HG02759 (cell line): ENCODE data around the gene ANKRD31.
"Not testable (repeated sequence)": the region's sequence is repeated elsewhere in the genome, so short reads cannot be mapped to it uniquely, and the experiment has no call there.

Experiments used
- ATAC-seq: cut with Tn5 transposase; IDR thresholded peaks from one replicate; pipeline ENCODE4 v1.9.1; 2021; ENCODE audit warnings: mild to moderate bottlenecking, moderate library complexity; ENCODE audit not compliant: unreplicated experiment

Gene ANKRD31

DNA sequence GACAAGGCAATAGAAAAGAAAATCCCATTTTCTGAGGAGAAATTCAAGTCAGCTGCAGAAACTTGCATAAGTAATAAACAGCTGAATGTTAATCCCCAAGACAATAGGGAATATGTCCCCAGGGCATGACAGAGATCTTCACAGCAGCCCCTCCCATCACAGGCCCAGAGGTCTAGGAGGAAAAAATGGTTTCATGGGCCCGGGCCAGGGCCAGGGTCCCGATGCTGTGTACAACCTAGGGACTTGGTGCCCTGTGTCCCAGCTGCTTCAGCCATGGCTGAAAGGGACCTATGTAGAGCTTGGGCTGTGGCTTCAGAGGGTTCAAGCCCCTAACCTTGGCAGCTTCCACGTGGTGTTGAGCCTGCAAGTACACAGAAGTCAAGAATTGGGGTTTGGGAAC, 75.2 kb downstream of the ANKRD31 start:
- not testable (repeated sequence) for ATAC-seq

DNA sequence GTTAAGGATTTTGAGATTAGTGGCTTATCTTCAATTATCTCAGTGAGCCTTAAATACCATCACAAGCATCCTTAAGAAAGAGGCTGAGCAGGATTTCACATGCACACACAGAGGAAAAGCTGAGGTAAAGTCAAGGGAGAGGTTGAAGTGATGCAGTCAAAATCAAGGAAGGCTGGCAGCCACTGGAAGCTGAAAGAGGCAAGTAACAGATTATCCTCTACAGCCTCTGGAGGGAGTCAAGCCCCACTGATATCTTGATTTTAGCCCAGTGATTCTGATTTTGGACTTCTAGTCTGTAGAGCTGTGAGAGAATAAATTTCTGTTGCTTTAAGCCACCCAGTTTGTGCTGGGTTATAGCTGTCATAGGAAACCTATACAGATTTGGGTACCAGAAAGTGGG, 80.1 kb downstream of the ANKRD31 start:
- no peak for ATAC-seq

DNA sequence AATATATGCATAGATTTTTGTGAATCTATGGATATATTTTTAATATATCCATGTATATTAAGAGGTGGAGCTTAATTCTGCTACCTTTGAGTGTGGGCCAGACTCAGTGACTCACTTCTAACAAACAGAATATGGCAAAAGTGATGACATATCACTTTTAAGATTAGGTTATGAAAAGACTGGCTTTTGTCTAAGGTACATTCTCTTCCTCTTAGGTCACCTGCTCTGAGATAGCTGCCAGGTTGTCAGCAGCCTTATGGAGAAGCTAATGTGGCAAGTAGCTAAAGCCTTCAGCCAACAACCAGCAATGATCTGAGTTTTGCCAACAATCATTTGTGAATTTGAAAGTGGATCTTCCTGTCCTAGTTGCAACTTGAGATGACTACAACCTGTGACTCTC, 83.8 kb downstream of the ANKRD31 start:
- ATAC-seq = no peak

DNA sequence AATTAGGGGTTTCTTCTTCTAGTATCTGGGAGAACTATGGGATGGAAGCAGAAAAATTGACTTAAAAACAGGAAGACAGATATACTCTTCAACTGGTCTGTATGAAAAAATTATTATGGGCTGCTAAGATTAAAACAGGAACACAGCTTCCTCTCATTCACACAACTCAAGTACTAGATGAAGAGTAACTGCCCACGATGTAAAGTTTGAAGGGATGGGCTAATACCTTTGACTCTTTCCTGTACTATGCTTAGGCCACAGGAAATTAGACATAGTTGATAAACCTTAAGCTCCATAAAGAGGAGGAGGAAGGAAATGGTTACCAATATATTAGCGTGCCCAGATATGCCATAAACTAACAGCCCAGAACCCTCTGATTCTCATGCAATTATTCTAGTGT, 88.6 kb downstream of the ANKRD31 start:
- no peak for ATAC-seq

DNA sequence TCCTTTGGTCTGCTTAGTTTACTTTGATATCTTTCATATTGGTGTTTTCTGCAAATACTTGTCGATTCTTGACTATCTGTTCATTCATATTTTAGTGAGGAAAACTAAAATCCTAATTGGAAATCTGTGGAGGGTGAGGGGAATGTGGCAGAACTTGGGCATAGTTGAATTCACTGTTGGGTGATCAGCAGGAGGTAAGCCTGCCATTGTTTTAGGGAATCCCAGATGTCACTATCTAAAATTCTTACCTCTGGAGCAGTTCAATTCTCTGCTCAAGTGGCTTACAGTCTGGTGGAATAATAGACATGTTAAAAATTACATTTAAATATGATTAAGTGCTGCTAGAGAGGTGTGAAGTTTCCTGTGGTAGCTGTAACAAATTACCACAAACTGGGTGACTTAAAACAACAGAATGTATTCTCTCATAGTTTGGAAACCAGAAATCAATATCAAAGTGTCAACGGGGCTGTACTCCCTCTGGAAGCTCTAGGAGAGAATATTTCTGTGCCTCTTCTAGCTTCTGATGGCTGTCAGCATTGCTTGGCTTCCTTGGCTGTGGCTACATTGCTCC, 94.0 kb downstream of the ANKRD31 start:
- ATAC-seq = no peak

DNA sequence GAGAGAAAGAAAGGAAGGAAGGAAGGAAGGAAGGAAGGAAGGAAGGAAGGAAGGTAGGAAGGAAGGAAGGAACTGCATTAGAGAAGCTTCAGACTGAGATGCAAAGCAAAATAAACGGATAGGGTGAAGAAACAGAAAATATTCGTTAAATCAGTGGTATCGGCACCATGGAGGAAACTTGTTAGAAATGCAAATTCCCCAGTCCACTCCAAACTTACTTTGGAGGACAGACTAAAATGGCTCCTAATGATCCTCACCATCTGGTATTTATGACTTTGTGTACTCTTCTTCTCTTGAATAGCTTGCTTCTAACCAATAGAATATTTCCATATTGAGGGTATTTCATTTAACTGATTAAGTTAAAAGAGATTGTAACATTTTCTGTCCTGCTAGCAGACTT, 96.4 kb downstream of the ANKRD31 start:
- ATAC-seq = no peak

DNA sequence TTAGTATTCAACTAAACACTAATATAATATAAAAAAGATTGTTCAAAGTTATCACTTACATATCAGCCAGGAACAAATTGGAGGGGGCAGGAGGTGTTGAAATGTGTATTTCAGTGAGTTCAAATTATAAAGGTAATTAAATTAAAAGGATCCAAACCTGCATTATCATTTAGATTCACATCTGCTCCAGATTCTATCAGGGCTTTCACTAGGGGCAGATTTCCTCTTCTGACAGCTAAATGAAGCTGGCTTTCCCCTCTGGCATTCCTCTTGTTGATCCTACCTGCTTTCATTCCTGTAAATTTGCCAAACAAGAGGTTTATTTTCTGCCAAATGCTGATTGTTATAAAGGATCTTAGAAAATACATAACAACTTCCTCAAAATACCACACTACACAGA, 98.0 kb downstream of the ANKRD31 start:
- ATAC-seq = no peak

DNA sequence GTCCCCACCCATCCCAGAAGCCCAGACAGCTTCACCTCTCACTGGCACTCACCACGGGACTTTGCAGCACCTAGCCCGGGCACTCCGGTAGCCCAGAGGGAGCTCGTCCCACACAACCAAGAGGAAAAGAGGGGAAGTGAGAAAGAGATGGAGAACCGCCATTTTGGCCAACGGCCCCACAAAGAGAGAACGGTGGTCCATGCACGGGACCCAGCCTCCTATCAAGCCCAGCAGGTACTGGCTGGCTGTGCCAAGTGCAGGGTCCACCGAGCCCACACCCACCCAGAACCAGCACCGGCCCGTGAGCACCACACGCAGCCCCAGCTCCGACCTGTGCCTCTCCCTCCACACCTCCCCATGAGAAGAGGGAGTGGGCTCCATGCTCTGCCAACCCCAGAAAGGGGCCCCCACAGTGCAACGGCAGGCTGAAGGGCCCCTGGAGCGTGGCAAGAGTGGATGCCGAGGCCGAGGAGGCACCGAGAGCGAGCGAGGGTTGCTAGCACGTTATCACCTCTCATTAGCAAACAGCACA, 105.8 kb downstream of the ANKRD31 start:
- no peak for ATAC-seq

DNA sequence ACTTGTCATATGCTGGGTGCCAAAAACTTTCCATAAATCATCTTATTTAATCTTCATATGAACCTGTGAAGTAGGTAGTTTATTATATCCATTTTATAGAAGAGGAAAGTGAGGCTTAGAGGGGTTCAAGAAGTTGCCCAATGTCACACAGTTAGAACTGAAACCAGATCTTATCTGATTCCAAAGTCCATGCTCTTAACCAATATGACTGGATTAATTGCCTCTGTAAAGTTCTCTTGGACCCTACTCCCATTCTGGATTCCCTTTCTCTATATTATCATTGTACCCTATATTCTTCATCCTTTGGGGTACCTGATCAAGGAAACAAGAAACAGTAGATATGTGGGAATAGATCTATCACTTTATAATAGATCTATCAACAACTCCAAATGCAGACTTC, 119.8 kb downstream of the ANKRD31 start:
- ATAC-seq = no peak

DNA sequence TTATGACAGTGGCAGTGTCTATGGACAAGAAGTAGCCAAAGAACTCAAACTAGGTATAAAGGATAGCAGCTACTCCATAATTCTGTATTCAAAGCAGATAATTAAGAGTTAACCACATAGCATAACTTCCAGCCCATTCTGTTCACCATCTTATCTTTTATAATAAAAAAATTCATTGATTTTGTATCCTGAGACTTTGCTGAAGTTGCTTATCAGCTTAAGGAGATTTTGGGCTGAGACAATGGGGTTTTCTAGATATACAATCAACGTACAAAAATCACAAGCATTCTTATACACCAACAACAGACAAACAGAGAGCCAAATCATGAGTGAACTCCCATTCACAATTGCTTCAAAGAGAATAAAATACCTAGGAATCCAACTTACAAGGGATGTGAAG, 122.4 kb downstream of the ANKRD31 start:
- ATAC-seq = not testable (repeated sequence)

DNA sequence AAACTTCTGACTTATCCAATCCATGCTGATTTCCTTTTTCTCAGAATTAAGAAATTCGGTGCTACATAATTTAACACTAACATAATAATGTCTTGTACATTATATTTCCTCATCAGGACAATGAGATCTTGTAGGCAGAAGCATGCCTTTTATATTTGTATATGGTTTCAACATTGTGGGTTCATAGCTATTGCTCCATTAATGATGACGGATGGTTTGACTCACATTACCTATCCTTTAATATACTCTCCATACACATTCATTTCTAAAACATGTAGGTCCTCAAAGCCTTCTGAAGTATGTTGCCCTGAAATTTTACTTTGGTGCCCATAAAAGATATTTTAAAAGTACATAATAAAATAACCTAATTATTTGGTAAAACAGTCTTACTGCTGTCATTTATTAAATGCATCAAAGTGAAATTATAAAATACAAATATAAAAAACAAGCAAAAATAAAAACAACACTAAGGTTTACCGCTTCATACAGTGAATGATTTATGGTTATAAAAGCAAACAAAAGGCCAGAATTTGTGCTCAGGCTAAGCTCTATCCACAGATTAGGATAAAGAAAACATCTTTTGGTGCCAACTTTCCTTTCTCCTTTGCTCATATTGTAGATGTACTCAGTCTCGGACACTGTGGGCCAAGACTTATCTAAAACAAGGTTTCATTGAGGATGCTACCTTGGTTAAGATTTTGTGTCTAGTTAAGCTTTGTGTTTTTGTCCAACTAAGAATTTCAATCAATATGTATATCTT, 123.1 kb downstream of the ANKRD31 start:
- ATAC-seq = no peak

DNA sequence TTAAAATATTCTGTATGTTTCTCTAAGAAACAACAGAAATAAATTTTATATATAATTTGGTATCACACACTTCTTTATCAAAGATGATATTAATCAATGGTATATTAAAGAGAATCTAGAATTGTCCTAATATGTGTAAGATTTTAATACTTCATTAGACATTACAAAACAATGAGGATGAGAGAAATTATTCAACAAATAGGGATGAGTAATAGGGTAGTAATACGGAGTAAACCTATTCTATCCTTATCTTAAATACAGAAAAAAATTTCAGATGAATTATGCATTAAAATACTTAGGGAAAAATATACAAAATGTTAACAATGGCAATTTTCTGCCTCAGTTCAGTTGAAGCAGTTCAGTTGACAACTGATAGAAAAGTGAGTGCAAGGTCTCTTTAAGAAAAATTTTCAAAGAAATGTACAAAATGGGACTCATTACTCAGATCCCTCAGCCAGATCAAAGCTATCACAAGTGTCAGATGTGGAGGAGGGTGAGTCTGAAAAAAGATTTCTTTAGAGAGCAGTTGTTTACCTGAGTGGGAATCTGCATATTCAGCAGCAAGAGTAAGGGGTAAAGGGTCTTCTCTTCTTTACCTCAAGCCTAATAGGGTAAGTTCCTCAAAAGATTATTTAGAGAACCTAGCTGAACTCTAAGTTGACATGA, 127.6 kb downstream of the ANKRD31 start:
- ATAC-seq = no peak

DNA sequence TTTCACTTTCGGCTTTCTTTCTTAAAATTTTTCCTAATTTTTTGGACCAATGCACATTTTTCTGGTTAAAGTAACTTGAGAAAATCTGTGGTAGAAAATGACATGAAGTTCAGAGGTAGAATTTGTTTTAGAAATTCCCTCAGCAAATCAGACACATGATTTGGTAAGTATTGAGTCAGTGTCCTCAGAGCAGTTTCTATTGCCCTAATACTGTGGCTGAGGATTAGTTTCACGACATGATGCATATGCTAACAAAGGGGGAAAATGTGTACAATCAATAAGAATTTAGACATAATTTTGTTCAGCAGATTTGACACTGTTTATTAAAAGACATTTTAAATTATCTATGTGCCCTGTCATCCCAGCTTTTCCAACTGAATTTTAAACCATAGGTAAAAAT, 128.2 kb downstream of the ANKRD31 start:
- ATAC-seq = no peak

DNA sequence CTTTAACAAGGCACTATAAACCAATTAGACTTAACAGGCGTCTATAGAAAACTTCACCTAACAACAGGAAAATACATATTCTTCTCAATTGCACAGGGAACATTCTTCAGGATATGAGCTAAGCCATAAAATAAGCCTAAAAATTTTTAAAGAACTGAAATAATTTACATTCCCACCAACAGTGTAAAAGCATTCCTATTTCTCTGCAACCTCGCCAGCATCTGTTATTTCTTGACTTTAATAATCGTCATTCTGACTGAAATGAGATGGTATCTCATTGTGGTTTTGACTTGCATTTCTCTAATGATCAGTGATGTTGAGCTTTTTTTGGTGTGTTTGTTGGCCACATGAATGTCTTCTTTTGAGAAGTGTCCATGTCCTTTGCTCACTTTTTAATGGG, 140.7 kb downstream of the ANKRD31 start:
- not testable (repeated sequence) for ATAC-seq

DNA sequence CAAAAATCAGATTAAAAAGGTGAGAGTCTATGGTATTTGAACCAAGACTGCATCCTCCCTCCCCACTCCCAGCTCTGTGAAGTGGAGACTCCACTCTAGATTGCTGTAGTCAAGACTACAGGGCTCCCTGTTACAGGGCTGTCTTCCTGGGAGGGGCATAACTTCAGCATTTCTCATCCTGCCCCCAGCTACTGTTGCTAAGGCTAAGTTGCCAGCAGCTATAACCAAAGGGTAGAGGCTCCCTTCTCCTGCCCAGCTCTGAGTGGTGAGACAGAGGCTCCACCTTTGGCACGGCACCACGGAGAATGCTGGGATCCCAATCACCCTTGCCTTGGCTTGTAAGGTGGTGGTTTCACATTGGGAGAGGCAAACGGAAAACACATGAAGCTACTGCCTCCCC, 145.1 kb downstream of the ANKRD31 start:
- ATAC-seq = no peak

DNA sequence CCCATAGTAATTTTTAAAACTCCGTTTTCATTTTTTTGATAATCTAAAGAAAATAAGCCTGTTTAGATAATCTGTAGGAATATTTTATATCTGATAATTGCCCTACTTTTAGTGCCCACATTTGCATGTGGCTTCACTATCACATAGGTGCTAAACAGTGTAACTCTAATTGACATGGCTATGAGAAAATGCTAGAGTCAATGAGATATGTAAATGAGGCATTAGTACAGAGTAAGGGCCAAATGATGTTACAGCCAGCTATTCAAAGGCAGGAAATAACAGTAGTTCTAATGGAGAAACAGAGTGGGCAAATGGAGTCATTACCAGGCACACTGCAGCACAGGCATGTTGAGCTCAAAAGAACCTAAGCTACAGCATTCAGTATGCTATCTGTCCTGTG, 147.0 kb downstream of the ANKRD31 start:
- no peak for ATAC-seq

DNA sequence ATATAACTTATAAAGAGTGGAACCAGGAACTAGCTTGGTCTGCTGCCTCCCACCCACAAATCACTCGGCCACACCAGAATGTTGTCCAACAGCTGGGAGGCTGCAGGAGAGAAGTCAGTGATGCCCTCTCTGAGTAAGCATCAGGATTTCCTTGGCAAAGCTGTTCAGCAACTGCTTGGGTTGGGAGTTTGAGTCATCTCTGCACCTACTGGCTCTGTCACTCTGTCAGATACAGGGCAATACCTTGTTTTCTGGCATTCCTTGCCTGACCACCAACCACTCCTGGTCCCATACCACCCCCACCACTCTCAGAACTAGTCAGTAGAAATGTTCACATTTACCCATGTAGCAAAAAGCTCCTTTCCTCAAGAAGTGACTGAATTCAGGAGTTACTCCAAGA, 147.5 kb downstream of the ANKRD31 start:
- no peak for ATAC-seq

DNA sequence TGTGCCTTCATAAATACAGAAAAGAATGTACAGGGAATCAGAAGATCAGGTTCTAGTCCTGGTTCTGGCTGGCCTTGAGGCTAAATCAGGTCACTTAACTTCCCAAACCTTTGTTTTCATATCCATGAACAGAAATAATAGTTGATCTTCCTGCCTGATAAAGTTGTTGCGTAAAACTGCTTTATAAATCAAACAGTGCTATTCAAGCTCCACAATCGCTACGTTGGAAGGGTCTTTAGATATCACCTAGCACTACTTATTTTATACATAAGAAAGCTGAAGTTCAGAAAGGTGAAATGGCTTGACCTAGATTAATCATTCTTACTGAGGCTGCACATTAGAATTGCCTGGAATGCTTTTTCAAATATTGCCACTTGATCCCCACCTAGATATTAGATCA, 148.0 kb downstream of the ANKRD31 start:
- ATAC-seq = no peak

DNA sequence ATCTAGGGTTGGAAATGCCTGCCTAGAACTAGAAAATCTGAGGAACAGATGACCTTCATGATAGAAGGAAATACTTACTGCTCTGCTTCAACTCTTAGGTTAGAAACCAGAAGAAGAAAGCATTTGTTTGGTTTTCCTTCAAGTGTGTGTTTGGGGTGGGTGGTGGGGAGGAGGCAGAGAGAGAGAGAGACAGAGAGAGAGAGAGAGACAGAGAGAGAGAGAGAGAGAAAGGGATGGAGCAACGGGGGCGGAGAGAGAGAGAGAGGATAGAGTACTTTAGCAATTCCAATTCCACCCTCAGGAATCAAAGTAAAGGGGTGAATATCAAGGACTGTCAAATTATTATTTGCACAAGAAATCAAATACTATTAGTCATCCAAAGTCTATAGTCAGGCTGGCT, 155.2 kb downstream of the ANKRD31 start:
- no peak for ATAC-seq

DNA sequence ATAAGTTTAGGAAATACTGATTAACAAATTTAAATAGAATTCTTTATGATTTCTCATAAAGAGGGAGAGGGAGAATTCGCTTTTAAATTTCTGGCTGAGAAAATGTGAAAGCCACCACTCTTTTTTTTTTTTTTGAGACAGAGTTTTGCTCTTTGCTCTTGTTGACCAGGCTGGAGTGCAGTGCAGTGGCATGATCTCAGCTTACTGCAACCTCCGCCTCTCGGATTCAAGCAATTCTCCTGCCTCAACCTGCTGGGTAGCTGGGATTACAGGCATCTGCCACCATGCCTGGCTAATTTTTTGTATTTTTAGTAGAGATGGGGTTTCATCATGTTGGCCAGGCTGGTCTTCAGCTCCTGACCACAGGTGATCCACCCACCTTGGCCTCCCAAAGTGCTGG, 157.3 kb downstream of the ANKRD31 start:
- not testable (repeated sequence) for ATAC-seq

DNA sequence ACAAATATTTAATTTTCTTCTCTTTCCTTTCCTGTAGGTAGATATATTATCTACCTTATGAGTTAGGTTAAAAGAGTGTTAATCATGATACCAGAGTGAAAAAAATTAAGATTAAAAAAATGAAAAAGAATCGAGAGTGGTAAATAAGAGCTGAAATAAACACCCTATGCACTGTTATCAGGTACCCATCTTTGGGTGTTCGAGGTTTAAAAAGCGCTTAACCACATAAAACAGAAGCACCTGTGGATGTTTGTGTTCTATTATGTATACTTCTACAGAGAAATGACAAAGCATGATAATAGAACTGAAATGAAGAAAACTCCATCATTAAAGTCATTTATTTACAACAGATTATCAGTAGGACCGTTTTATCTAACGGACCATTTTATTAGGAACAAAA, 158.7 kb downstream of the ANKRD31 start:
- ATAC-seq = no peak

DNA sequence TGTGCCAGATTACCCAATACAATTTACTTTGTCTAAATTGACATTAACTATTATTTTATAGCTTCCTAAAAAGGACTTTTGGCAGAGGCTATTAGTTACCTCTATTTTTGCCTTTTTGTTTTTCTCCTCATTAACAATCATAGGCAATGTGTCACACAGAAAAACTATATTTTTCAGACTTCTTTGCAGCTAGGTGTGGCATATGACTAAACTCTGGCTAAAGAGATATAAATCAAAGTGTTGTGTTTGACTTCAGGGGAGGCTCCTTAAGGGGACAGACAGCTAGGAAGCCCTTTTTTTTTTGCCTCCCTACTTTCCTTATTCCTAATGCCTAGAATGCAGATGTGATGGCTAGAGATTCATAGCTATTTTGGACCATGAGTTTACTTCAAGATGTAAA, 164.6 kb downstream of the ANKRD31 start:
- ATAC-seq = no peak
